Bone marrow (tissue), 2 donors: Measurements from ENCODE around the gene ATP11A.
A peak's percentile ranks its signal among the peaks of the same experiment; 100 is the strongest.

ENCODE experiments used
- DNase-seq, 2 donors: peaks; one replicate each; lab custom pipeline; 2025; lab: John Stamatoyannopoulos, UW

Gene ATP11A

DNA sequence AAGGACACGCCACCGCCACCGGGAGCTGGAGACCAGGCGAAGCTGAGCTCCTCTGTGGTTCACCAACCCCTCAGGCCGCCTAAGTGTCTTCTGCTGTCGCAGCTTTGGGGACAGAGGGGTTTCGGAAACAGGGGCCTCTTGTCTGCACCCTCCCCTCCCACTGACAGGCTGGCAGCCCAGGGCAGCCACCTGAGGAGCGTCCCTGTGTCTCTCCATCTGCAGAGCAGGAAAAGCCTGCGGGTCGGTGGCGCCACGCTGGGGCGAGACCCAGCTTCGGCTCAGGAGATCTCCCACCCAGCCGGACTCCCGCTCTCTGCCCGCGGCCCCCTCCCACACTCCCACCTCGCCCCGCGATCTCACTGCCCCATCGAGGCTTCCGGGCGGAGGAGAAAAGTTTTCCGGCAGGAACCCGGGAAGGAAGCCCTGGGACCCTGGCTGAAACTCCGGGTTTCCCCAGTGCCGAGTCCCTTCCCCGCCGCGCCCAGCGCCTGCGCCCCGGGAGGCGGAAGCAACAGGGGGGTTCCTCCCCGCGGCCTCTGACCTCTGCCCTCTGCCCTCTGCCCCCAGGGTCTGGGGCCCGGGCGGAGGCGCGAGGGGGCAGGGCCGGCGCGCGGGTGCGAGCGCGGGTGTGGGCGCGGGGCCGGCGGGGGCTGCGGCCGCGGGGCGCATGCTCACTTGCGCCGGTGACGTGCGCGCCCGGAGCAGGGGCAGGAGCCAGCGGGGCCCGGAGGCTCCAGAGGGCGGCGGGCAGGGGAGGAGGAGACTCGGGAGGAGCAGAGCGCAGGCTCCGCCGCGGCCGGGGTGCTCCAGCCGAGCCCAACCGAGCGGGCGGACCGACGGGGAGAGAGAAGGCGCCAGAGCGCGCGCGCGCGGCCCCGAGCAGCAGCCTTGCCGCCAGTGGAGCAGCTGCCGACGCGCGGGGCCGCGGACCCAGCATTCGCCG lies at the start of gene ATP11A:
ATP11A (plus strand) TSS at position 736 of the 943 bp plus-strand sequence. CDS start 379 bp downstream, outside the sequence.
- peak; percentile 84 to 95 for DNase-seq

DNA sequence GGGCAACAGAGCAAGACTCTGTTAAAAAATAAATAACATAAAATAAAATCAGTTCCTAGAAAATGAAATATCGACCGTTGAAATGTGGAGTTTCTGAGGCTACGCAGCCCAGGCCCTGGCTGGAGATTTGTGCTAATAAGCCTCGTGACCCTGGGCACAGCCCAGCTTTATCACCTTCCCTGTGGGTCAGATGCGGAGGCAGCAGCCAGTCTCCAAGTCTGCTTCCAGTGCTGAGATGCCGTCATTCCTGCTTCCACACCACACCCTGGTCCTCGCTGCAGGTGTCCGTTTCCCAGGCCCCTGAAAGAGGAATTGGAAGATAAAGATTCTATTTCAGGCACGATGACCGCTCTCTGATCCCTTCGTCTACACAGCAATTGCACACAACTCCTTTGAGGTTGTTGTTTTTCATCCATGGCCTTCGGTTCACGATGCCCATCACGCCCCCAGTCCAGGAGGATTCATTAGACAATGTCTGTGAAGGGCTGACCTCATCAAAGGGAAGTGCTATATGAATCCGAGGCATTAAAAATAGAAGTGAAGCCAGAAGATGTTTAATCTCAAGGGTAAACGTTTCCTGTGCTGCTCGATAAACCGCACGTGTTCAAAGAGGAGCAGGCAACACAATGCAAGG lies 48.3 kb upstream of the ATP11A start:
- DNase-seq = no peak

- DNase-seq = no peak
These were observed 47.8 kb upstream of the ATP11A start for GRCh38 chr13:112642090-112642460.

DNA sequence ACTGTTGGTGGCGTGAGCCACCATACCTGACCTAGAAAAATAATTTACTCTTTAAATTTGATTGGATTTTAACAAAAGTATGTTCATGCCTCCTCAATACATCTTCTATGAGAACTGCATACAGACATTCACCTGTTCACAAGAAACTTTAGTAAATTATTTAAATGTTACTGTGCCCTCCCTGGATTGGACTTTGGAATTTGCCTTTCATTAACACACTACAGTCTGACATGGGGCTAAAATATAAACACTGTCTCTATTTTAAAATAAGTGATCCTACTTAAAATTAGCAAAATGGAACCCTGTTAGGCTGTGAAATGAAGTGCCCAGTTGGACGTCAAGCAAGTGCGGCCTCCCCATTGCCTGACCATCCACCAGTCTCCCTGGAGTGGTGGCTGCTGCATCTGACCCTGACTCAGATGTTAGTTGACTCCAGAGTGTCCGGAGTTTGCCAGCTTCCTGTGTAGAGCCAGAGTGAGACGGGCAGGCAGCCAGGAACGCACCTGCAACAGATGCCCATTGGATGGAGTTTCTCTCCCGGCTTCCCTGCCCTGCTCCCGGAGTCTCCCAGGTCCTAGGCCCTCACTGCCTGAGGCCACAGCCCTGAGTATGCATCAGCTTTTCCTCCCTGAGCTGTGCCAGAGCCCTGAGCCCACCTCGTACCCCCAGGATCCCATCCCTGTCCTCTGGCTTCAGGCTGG lies 45.9 kb upstream of the ATP11A start:
- DNase-seq = no peak

GRCh38 chr13:112645327-112645914 lies 44.4 kb upstream of the ATP11A start:
- DNase-seq = no peak

GRCh38 chr13:112647256-112647655 lies 42.6 kb upstream of the ATP11A start:
- DNase-seq = no peak

DNA sequence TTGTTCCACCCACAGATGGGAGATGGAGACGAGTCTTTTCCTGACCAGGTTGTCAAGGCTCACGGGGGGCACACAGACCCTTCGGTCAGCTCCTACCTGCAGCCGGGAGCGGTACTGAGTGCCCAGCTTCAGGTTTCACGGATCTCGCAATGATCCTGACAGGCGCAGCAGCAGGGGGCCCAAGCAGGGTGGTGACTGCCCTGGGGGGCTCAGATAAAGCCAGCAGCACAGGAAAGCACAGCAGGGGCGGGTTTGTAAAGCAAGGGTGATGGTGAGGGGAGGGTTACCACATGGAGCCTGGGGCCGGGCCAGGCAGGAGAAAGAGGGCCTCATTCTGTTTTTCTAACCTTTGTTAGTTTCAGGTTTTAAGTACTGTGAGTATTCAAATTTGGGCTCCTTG lies 41.7 kb upstream of the ATP11A start:
- no peak for DNase-seq

DNA sequence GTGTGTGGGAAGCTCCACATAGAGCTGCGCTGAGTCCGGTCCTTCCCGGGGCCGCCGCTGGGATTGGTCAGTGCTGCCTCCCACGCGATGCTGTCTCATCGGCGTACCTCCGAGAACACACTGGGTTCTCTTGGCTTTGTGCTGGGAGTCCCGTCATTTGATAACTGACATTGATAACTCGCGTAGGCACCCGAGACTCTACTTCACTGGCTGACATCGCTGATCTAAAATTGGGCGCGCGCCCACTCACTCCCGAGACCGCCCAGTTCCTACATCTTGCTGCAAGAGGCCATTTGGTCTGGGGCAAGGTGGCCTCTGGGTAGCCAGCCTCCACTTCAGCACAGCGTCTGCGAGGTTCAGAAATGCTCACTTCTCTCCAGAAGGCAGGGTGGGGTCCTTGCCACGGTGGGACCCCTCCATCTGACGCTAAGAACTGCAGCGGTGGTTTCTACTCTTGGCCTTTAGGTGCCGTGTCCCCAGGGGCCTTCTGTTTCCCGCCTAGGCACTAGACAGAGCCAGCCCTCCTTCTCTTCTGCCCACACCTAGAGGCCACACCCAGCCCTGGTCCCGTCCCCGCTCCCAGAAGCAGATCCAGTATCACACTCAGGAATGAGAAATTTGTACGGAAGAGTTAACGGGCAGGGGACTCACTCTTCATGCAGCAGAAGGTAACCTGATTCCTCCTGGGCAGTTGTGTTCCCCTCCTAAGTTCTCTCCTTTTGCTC lies 40.7 kb upstream of the ATP11A start:
- DNase-seq = no peak

GRCh38 chr13:112651311-112651710 lies 38.5 kb upstream of the ATP11A start:
- no peak for DNase-seq

GRCh38 chr13:112651750-112652511 lies 37.9 kb upstream of the ATP11A start:
- DNase-seq = no peak

DNA sequence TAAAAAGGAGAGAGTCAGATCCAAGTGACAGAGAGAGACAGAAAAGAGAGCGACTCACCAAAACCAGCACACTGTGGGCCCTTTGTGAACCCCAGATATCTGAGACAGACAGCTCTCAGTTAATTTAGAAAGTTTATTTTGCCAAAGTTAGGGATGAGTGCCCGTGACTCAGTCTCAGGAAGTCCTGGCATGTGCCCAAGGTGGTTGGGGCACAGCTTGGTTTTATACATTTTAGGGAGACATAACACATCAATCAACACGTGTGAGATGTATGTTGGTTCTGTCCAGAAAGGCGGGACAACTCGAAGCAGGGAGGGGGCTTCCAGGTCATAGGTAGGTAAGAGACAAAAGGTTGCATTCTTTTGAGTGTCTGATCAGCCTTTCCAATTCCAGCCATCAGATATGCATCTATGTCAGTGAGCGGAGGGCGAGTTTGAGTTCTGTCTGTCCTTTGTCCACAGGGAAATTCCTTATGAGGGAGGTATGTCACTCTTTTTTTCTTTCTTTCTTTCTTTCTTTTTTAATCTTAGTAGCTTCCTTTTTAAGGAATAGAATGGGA lies 37.2 kb upstream of the ATP11A start:
- peak in 1 of 2 donors; percentile 9 for DNase-seq

GRCh38 chr13:112653071-112653470 lies 36.8 kb upstream of the ATP11A start:
- DNase-seq = no peak

- DNase-seq = no peak
These were observed 33.9 kb upstream of the ATP11A start for GRCh38 chr13:112655913-112656312.

DNA sequence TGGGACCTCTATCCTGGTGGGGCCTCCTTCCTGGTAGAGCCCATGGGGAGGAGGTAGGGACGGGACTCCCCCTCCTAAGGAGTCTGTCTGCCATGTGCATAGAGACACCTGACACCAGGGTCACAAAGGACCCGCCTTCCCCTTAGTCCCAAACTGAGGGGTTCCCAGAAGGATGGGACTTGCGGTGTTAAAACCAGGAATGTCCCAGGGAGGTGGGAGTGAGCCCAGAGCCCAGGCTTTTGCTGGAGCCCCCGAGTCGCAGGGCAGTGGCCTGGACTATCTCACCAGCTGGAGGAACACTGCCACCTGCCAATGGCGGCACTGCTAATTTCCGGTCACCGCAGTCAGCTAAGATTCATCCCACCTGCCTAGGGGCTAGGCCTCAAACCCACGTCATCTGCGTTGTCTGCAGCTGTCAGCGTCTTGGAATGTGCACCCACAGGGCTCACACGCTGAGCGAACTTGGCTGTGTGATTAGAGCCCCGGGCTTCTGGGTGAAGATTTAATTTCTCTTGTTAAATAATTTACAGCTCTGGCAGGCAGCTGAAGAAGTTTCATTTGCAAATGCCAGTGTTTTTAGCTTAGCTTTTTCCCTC lies 31.9 kb upstream of the ATP11A start:
- no peak for DNase-seq

GRCh38 chr13:112658808-112659207 lies 31.0 kb upstream of the ATP11A start:
- no peak for DNase-seq

- DNase-seq = no peak
These were observed 28.5 kb upstream of the ATP11A start for GRCh38 chr13:112661291-112661690.

- DNase-seq = no peak
These were observed 25.2 kb upstream of the ATP11A start for GRCh38 chr13:112664501-112665203.

DNA sequence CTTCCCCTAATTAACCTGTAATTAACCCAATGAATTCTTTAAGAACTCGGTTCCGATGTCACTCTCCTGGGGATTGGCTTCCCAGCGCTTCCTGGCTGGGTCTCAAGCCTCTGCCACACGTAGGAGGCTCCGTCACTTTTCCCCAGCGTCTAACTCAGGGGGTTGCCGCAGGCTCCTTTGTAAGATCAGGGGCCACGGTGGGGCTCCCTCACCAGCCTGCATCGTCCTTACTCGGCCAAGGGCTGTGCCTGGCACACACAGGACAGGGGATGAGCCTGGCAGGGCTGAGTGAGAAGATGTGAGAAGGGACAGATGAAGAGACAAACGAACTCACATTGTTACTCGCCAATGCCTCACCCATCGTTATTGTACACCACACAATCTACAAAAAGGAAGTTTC lies 20.9 kb upstream of the ATP11A start:
- DNase-seq = no peak

- no peak for DNase-seq
These were observed 19.8 kb upstream of the ATP11A start for GRCh38 chr13:112669881-112670499.
